HepG2 (cell line): ENCODE results near the gene SNAP25. TPM values are rescaled to one million over a fixed set of nuclear protein-coding genes. Genes with fewer than 3 reads are reported as not detected.

Source experiments
- AGO2 ChIP-seq: fragments of 200-400 bp; formaldehyde crosslinking; optimal IDR thresholded peaks from 2 replicates; pipeline ENCODE3; 2017; ENCODE audit warnings: mild to moderate bottlenecking, low read depth, low read length, moderate library complexity
- CEBPG ChIP-seq: IDR thresholded peaks from 2 replicates; pipeline ENCODE4 v1.6.1; 2016
- ELF4 ChIP-seq: sonication (generic); formaldehyde crosslinking; IDR thresholded peaks from 2 replicates; pipeline ENCODE4 v1.5.0; 2020; ENCODE audit warnings: missing genetic modification reagents, mild to moderate bottlenecking, moderate library complexity, borderline replicate concordance
- GATAD2A ChIP-seq: IDR thresholded peaks from 2 replicates; pipeline ENCODE4 v1.6.1; 2016
- IKZF1 ChIP-seq: fragments of 450-650 bp; IDR thresholded peaks from 2 replicates; pipeline ENCODE4 v1.7.1; 2016
- IKZF4 ChIP-seq: sonication (generic); formaldehyde crosslinking; IDR thresholded peaks from 2 replicates; pipeline ENCODE4 v1.5.1; 2020; ENCODE audit warnings: borderline replicate concordance, mild to moderate bottlenecking, low read depth, missing genetic modification reagents; ENCODE audit errors: not compliant biosample characterization
- MXD4 ChIP-seq: IDR thresholded peaks from 2 replicates; pipeline ENCODE4 v1.6.1; 2016; ENCODE audit warnings: mild to moderate bottlenecking, missing biosample characterization, missing genetic modification reagents
- NAIF1 ChIP-seq: sonication (generic); formaldehyde crosslinking; IDR thresholded peaks from 2 replicates; pipeline ENCODE4 v1.5.0; 2020; ENCODE audit warnings: mild to moderate bottlenecking, missing genetic modification reagents, borderline replicate concordance
- TAF15 ChIP-seq: fragments of 200-400 bp; formaldehyde crosslinking; IDR thresholded peaks from one replicate; pipeline ENCODE4 v1.6.1; 2018; ENCODE audit warnings: mild to moderate bottlenecking, low read depth, low read length; ENCODE audit not compliant: poor library complexity, severe bottlenecking
- TBP ChIP-seq: sonication (generic); formaldehyde crosslinking; IDR thresholded peaks from 2 replicates; pipeline ENCODE4 v1.5.0; 2020; ENCODE audit warnings: missing genetic modification reagents
- TEAD2 ChIP-seq: sonication (generic); formaldehyde crosslinking; IDR thresholded peaks from 2 replicates; pipeline ENCODE4 v1.9.0; 2021; ENCODE audit warnings: missing genetic modification reagents
- TP53 ChIP-seq: sonication (generic); formaldehyde crosslinking; conservative IDR thresholded peaks from 2 replicates; pipeline ENCODE4 v1.4.0; 2020; ENCODE audit warnings: missing genetic modification reagents
- ZFP37 ChIP-seq: sonication (generic); formaldehyde crosslinking; IDR thresholded peaks from 2 replicates; pipeline ENCODE4 v1.4.0; 2020; ENCODE audit warnings: missing genetic modification reagents, borderline replicate concordance
- ZNF121 ChIP-seq: sonication (generic); formaldehyde crosslinking; IDR thresholded peaks from 2 replicates; pipeline ENCODE4 v1.5.0; 2020; ENCODE audit warnings: mild to moderate bottlenecking, missing genetic modification reagents
- ZNF232 ChIP-seq: sonication (generic); formaldehyde crosslinking; IDR thresholded peaks from 2 replicates; pipeline ENCODE4 v1.4.0; 2020; ENCODE audit warnings: missing genetic modification reagents, borderline replicate concordance
- ZNF382 ChIP-seq: sonication (generic); formaldehyde crosslinking; IDR thresholded peaks from 2 replicates; pipeline ENCODE4 v1.5.0; 2020; ENCODE audit warnings: missing genetic modification reagents, mild to moderate bottlenecking, borderline replicate concordance
- ZNF570 ChIP-seq: sonication (generic); formaldehyde crosslinking; IDR thresholded peaks from 2 replicates; pipeline ENCODE4 v1.4.0; 2020; ENCODE audit warnings: mild to moderate bottlenecking, missing genetic modification reagents, borderline replicate concordance
- ZNF766 ChIP-seq: sonication (generic); formaldehyde crosslinking; IDR thresholded peaks from 2 replicates; pipeline ENCODE4 v1.5.0; 2020; ENCODE audit warnings: missing genetic modification reagents, borderline replicate concordance
- ZSCAN22 ChIP-seq: sonication (generic); formaldehyde crosslinking; IDR thresholded peaks from 2 replicates; pipeline ENCODE4 v1.4.0; 2020; ENCODE audit warnings: mild to moderate bottlenecking, missing genetic modification reagents
- polyA plus RNA-seq, 8 experiments: library from polyadenylated mRNA; depleted of rRNA in 3 of 8; stranded (reverse) in 7 of 8; unstranded in 1 of 8; fragments of >200 nt; fragmentation: Illumina TruSeq in 4 of 8; extraction: Trizol in 4 of 8; gene quantifications; 2 replicates each; pipeline versions ENCODE4 v1.2.1 to v1.2.3, GENCODE V29; 2011 to 2016; ENCODE audit warnings: low read depth in 4 of 8, missing spikeins in 1 of 8, mixed read lengths in 1 of 8; ENCODE audit not compliant: insufficient read depth in 1 of 8
- total RNA-seq, 5 experiments: library from RNA; depleted of rRNA; stranded (reverse); fragments of >200 nt; fragmentation: Illumina TruSeq; extraction: Trizol; gene quantifications; 2 replicates each; pipeline ENCODE4 v1.2.3, GENCODE V29; 2016; ENCODE audit warnings: low read depth in 1 of 5
- TF ChIP-seq, protein P1 (sequence below): sonication (generic); formaldehyde crosslinking; IDR thresholded peaks from 2 replicates; pipeline ENCODE4 v1.4.0; 2020; ENCODE audit warnings: mild to moderate bottlenecking, missing genetic modification reagents, borderline replicate concordance
- TF ChIP-seq, protein P2 (sequence below): sonication (generic); formaldehyde crosslinking; IDR thresholded peaks from 2 replicates; pipeline ENCODE4 v1.4.0; 2020; ENCODE audit warnings: mild to moderate bottlenecking, missing genetic modification reagents
- TF ChIP-seq, protein P3 (sequence below): sonication (generic); formaldehyde crosslinking; IDR thresholded peaks from 2 replicates; pipeline ENCODE4 v1.5.0; 2020; ENCODE audit warnings: missing genetic modification reagents
- TF ChIP-seq, protein P4 (sequence below): sonication (generic); formaldehyde crosslinking; IDR thresholded peaks from 2 replicates; pipeline ENCODE4 v1.9.0; 2021; ENCODE audit warnings: missing genetic modification reagents, mild to moderate bottlenecking, borderline replicate concordance

The SNAP25 gene
- total and polyA plus RNA-seq, 2 of the 13 experiments (the other 11 are each of a cell fraction or from before 2014, with no cell fraction given) = not detected

DNA sequence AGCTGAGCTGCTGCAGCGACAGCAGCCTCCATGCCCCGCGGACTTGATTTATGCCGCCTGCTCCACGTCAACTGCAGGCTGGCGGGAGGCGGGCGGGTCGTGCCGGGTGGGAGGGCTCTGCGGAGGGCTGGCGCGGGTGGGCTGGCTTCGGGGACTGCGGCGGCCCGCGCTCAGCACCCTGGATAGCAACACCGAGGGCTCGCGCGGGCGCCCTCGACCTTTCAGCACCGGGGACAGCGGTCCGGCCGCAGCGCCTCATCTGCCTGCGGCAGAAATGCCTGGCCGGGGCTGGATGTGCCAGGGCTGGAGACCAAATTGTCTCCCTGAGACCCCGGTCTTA is 792 bp downstream of the SNAP25 start (continued):
- TF ChIP-seq, protein P1, sequence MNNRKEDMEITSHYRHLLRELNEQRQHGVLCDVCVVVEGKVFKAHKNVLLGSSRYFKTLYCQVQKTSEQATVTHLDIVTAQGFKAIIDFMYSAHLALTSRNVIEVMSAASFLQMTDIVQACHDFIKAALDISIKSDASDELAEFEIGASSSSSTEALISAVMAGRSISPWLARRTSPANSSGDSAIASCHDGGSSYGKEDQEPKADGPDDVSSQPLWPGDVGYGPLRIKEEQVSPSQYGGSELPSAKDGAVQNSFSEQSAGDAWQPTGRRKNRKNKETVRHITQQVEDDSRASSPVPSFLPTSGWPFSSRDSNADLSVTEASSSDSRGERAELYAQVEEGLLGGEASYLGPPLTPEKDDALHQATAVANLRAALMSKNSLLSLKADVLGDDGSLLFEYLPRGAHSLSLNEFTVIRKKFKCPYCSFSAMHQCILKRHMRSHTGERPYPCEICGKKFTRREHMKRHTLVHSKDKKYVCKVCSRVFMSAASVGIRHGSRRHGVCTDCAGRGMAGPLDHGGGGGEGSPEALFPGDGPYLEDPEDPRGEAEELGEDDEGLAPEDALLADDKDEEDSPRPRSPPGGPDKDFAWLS (CRISPR knock-in tag) = no peak
- TF ChIP-seq ZNF382 (CRISPR knock-in tag) (no peak), ZSCAN22 (CRISPR knock-in tag) (peak; percentile 74; the same call in 1 of the 2 replicates), TP53 (peak; percentile 97), GATAD2A (peak; percentile 71), NAIF1 (CRISPR knock-in tag) (peak; percentile 92; the same call in 1 of the 2 replicates), ZNF232 (CRISPR knock-in tag) (peak; percentile 100), AGO2 (no peak), ELF4 (peak; percentile 73), ZFP37 (CRISPR knock-in tag) (peak; percentile 99), TEAD2 (CRISPR knock-in tag) (peak; percentile 99), ZNF570 (CRISPR knock-in tag) (peak; percentile 86; the same call in 1 of the 2 replicates), IKZF1 (no peak), ZNF766 (peak; percentile 100), MXD4 (peak; percentile 97), TBP (CRISPR knock-in tag) (no peak), TAF15 (no peak), CEBPG (CRISPR knock-in tag) (peak; percentile 57; the same call in 1 of the 2 replicates), ZNF121 (CRISPR knock-in tag) (no peak; the same call in 1 of the 2 replicates), IKZF4 (CRISPR knock-in tag) (peak; percentile 100)
- TF ChIP-seq, protein P2, sequence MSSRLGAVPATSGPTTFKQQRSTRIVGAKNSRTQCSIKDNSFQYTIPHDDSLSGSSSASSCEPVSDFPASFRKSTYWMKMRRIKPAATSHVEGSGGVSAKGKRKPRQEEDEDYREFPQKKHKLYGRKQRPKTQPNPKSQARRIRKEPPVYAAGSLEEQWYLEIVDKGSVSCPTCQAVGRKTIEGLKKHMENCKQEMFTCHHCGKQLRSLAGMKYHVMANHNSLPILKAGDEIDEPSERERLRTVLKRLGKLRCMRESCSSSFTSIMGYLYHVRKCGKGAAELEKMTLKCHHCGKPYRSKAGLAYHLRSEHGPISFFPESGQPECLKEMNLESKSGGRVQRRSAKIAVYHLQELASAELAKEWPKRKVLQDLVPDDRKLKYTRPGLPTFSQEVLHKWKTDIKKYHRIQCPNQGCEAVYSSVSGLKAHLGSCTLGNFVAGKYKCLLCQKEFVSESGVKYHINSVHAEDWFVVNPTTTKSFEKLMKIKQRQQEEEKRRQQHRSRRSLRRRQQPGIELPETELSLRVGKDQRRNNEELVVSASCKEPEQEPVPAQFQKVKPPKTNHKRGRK (CRISPR knock-in tag) = no peak
- TF ChIP-seq, protein P3, sequence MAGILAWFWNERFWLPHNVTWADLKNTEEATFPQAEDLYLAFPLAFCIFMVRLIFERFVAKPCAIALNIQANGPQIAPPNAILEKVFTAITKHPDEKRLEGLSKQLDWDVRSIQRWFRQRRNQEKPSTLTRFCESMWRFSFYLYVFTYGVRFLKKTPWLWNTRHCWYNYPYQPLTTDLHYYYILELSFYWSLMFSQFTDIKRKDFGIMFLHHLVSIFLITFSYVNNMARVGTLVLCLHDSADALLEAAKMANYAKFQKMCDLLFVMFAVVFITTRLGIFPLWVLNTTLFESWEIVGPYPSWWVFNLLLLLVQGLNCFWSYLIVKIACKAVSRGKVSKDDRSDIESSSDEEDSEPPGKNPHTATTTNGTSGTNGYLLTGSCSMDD = peak; percentile 99
- TF ChIP-seq, protein P4, sequence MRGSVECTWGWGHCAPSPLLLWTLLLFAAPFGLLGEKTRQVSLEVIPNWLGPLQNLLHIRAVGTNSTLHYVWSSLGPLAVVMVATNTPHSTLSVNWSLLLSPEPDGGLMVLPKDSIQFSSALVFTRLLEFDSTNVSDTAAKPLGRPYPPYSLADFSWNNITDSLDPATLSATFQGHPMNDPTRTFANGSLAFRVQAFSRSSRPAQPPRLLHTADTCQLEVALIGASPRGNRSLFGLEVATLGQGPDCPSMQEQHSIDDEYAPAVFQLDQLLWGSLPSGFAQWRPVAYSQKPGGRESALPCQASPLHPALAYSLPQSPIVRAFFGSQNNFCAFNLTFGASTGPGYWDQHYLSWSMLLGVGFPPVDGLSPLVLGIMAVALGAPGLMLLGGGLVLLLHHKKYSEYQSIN (CRISPR knock-in tag) = peak; percentile 97
